IPS DF 4.7 (cell line): ENCODE results near the gene NOSIP.
"Not testable (repeated sequence)": the region's sequence is repeated elsewhere in the genome, so short reads cannot be mapped to it uniquely, and the experiment has no call there.

Source experiments
- DNase-seq: peaks from one replicate; pipeline ENCODE4 v3.0.0-alpha.2; 2013; ENCODE audit warnings: low spot score; ENCODE audit errors: extremely low read depth

Gene NOSIP

GRCh38 chr19:49580264-49581006 is at the start of gene NOSIP:
NOSIP (minus strand) TSS chr19:49580556; CDS start chr19:49560691, 19,865 bp downstream.
- no peak for DNase-seq

GRCh38 chr19:49629659-49630058 is 49.3 kb upstream of the NOSIP start:
- no peak for DNase-seq

GRCh38 chr19:49626226-49626625 is 45.9 kb upstream of the NOSIP start:
- DNase-seq, result no peak

GRCh38 chr19:49624967-49625910 is 44.9 kb upstream of the NOSIP start:
- DNase-seq, result no peak

- DNase-seq, result not testable (repeated sequence)
Observed at GRCh38 chr19:49617860-49618259, 37.5 kb upstream of the NOSIP start.

- DNase-seq, result no peak
Observed at GRCh38 chr19:49616945-49617344, 36.6 kb upstream of the NOSIP start.

GRCh38 chr19:49616532-49616931 is 36.2 kb upstream of the NOSIP start:
- no peak for DNase-seq

GRCh38 chr19:49615861-49616260 is 35.5 kb upstream of the NOSIP start:
- DNase-seq, result no peak

GRCh38 chr19:49614096-49614833 is 33.9 kb upstream of the NOSIP start:
- DNase-seq, result no peak

- no peak for DNase-seq
Observed at GRCh38 chr19:49613374-49613773, 33.0 kb upstream of the NOSIP start.

GRCh38 chr19:49609499-49610092 is 29.2 kb upstream of the NOSIP start:
- no peak for DNase-seq

GRCh38 chr19:49605605-49606004 is 25.2 kb upstream of the NOSIP start:
- no peak for DNase-seq

- DNase-seq, result no peak
Observed at GRCh38 chr19:49602806-49603205, 22.4 kb upstream of the NOSIP start.

GRCh38 chr19:49601482-49602038 is 21.2 kb upstream of the NOSIP start:
- no peak for DNase-seq

GRCh38 chr19:49599378-49600295 is 19.3 kb upstream of the NOSIP start:
- no peak for DNase-seq

GRCh38 chr19:49597703-49597974 is 17.3 kb upstream of the NOSIP start:
- DNase-seq, result no peak

- no peak for DNase-seq
Observed at GRCh38 chr19:49596954-49597702, 16.8 kb upstream of the NOSIP start.

GRCh38 chr19:49596407-49596806 is 16.1 kb upstream of the NOSIP start:
- no peak for DNase-seq

- no peak for DNase-seq
Observed at GRCh38 chr19:49595819-49596404, 15.6 kb upstream of the NOSIP start.
